GM10266 (cell line): ENCODE measurements around the gene LRATD1.
"Not testable (repeated sequence)": the region's sequence is repeated elsewhere in the genome, so short reads cannot be mapped to it uniquely, and the experiment has no call there.

ENCODE experiments used
- DNase-seq: peaks from one replicate; pipeline ENCODE4 v3.0.0; 2012; ENCODE audit errors: extremely low spot score
- CTCF ChIP-seq: IDR thresholded peaks from 2 replicates; pipeline ENCODE4 v1.5.1; 2012; ENCODE audit warnings: mild to moderate bottlenecking, low read depth; ENCODE audit not compliant: control insufficient read depth, insufficient read depth; ENCODE audit errors: missing control alignments

The LRATD1 gene

GRCh38 chr2:14621114-14621513, 11.4 kb upstream of the LRATD1 start:
- TF ChIP-seq CTCF, result no peak
- DNase-seq, result no peak

GRCh38 chr2:14621906-14622549, 10.5 kb upstream of the LRATD1 start:
- no peak for DNase-seq
- no peak for TF ChIP-seq CTCF

- not testable (repeated sequence) for DNase-seq
These were observed 10.0 kb upstream of the LRATD1 start for GRCh38 chr2:14622550-14622939.

GRCh38 chr2:14623237-14623636, 9.3 kb upstream of the LRATD1 start:
- DNase-seq, result no peak
- no peak for TF ChIP-seq CTCF

- DNase-seq, result no peak
- TF ChIP-seq CTCF, result no peak
These were observed 5.6 kb upstream of the LRATD1 start for GRCh38 chr2:14626873-14627272.

GRCh38 chr2:14628901-14629300, 3.6 kb upstream of the LRATD1 start:
- no peak for TF ChIP-seq CTCF
- no peak for DNase-seq

GRCh38 chr2:14631406-14632040, 994 bp upstream of the LRATD1 start:
- DNase-seq, result no peak
- no peak for TF ChIP-seq CTCF
